NCI-H226 (cell line): ENCODE data around the gene ANP32B.
"Not testable (repeated sequence)": the region's sequence is repeated elsewhere in the genome, so short reads cannot be mapped to it uniquely, and the experiment has no call there.

Experiments used
- DNase-seq: peaks from one replicate; pipeline ENCODE4 v3.0.0-alpha.2; 2015

ANP32B gene

DNA sequence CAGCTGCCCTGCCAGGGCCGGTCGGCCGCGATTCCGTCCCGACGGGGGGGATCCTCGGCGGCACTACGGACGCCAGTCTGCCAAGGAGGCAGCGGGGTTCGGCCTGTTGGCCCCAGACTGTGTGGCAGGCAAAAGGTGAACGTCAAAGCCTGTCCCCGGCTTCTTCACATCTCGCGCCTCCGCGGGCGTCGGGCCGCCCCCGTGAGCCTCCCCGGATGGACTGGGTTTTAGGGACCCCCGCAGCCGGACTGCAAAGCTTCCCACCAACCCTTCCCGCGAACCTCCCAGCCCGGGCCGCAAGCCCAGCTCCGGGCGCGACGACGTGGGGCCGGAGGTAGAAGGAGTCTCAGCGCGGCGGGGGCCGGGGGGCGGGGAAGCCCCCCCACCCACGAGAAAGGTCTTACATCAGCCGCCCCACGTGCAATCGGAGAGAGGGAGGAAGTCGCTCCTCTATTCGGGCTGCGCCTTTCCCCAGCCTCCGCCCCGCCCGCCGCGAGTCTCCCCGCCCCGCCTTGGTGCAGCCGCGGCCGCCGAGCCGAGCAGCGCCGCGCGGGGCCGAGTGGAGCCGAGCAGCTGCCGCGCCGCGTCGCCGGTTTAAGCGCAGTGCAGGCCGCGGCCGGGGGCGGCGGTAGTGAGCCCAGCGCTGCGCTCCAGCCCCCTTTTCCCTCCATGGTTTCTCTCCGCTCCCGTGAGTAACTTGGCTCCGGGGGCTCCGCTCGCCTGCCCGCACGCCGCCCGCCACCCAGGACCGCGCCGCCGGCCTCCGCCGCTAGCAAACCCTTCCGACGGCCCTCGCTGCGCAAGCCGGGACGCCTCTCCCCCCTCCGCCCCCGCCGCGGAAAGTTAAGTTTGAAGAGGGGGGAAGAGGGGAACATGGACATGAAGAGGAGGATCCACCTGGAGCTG, at the start of gene ANP32B:
ANP32B (plus strand) TSS at position 659 of the 906 bp plus-strand sequence; CDS start at position 874, 215 bp downstream.
- DNase-seq, result peak; percentile 84

DNA sequence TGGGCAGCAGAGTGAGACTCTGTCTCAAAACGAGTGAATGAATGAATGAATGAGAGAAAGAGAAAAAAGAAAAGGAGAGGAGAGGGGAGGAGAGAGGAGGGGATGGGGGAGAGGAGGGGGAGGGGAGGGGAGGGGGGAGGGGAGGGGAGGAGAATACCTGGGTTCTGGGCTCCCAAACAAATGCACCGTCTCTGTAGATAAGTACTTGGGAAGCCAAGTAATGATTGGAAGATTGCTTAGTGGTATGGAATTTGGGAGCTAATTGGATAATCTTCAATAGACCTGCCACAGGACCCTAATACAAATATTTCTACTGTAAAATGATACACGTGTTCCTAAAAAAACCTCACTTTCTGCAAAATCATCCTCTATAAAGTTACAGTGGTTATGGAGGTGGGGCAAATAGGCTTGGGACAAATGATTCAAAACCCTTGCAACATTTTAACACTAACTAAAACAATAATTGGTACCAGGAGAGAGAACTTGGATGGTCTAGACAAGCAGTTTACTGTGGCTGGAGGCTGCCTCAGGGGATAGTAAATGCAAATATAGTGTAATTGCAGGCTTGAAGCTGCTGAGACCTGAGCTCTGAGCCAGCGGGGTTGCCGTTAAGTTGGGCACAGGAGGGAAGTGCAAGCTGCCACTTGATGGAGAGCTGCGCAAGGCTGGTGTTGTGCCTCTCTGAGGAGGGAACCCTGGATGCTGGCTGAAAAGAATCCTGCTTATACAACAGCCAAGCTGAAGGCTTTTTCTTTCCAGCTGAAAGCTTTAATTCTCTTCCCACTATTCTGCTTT, 48.6 kb upstream of the ANP32B start:
- no peak for DNase-seq

DNA sequence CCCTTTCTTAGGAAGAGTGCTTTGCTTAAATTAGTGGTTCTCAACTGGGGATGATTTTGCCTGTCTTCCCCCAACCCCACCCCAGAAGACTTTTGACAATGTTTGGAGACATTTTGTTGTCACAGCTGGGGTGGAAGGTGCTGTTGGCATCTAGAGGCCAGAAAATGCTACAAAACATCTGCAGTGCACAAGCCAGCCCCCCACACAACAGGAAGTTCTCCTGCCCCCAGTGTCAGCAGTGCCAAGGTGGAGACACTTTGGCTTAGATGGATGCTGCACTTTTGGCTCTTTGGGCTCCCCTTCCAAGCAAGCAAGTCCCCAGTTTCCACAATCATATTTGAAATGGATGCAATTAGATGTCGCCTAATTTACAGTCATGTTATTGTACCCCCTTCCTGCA, 47.9 kb upstream of the ANP32B start:
- no peak for DNase-seq

DNA sequence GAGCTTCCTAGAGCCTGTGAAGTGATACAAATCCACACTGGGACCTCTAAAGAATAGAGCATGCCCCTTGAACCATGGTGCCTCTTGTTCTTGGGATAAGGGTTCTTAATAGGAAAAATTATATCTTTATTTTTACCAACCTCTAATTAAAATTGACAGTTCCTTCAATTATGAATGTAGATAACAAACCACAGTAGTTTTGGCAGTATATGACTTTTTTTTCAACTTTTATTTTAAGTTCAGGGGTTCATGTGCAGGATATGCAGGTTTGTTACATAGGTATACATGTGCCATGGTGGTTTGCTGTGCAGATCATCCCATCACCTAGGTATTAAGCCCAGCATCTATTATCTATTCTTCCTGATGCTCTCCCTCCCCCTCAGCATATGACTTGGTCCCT, 46.1 kb upstream of the ANP32B start:
- no peak for DNase-seq

DNA sequence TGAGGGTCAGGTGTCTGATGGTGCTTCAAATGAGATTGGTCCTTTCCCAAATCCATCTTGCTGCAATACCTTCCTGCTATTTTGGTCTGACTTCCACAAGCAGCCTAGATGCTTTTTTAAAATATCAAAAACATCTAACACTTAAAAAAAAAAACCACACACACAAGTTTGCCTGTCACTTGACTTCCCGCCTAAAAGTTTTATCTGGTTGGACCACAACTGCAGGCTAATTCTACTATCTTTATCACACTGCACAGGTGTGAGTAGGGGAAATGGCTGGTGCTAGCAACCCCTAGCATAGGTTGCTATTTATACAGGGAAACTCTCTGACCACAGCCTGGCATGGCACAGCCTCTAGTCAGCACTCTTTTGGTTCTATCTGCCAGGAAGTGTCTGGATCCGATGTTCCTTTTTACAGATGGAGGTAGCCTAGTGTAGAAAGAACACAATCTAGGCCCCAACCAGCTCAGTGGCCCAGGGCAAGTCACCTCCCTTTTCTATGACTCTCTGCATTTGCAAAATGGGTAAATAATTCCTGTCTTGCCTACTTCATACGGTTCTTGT, 45.0 kb upstream of the ANP32B start, which contains the start of gene HEMGN:
HEMGN (minus strand) TSS at position 92 of the 564 bp plus-strand sequence; CDS start at position 56, 36 bp downstream.
- DNase-seq, result no peak

DNA sequence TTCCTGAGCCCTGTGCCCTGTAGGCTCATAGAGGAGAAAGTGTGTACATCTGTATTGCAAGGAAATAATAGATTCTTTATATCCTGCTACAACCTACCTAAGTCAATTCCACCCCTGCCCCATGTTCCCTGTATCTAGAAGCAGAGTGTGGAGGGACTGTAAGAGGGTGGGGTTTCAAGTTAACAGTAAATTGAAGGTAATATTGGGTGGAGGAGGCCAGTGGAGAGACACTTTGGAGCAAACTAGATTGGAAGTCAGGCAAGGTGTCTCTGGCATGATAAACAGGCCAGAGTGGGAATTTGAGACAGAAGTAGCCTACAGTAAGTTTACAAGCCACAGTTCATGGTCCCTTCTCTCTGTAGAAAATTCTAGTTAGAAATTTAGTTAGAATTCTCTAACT, 42.9 kb upstream of the ANP32B start:
- DNase-seq, result no peak

DNA sequence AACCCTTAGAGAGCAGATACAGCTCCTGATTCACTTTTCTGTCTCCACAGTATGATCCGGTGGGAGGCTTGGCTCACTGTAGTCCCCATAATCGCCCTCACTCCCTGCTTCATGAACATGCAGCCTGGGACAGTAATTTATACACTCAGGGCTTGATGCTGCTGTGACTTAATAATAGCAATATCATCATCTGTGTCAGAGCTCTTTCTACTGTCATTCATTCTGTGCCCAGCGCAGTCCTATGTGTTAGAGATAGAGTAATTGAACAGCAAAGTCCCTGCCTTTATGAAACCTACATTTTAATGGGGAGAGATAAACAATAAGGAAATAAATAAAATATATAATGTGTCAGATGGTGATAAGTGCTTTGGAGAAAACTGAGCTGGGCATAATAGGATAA, 42.4 kb upstream of the ANP32B start:
- DNase-seq, result no peak

DNA sequence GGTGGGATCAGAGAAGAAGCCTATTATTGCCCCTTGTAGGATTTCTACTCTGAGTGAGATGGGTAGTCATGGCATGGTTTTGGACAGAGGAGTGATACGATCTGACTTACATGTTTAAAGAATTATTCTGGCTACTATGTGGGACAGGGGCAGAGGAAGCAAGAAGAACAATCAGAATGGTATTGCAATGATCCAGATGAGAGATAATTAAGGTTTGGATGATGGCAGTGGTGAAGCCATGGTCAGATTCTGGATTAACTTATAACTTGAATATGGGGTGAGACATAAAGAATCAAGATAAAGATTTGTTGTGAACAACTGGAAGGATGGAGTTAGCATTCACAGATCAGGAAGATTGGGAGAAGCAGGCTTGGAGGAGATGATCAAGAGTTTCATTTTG, 41.8 kb upstream of the ANP32B start:
- DNase-seq, result no peak

DNA sequence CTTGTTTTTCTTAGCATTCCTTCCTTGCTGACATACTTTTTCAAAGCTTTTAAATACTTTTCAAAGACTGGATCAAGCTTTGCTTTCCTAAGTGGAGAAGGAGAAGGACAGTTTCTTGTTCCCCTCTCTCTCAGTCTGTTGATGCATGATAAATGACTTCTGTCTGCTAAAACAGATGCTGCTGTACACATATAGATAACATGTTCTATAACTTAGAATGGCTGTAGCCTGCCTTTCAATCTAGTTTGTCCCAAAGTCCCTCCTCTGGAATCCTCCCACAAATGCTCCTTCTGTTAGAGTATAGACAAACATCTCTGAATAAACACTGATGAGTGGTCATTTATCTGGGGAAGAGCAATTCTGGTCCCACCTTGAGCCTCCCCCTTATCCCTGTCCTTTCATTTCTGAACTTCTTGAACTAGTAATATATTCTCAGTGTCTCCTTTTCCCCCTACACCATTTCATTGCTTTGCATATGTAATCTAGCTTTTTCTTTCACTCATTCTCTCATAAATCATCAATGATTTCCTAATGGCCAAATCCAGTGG, 39.8 kb upstream of the ANP32B start:
- no peak for DNase-seq

DNA sequence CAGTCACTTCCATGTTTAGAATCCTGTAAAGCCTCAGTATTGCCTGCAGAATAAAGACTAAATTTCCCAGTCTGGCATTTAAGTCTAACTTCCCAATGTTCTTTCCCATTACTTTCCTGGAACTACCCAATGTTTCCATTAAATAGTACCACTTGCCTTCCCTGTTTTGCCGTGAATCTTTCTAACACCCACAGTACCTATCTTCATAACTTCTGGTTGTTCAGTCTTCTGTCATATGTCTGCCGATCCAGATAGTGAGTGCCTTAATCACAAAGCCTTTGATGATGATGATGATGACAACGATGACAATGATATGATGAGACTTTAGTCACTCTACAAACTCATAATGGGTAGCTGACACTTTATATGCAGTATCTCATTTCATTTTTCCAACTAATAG, 38.5 kb upstream of the ANP32B start:
- DNase-seq, result no peak

DNA sequence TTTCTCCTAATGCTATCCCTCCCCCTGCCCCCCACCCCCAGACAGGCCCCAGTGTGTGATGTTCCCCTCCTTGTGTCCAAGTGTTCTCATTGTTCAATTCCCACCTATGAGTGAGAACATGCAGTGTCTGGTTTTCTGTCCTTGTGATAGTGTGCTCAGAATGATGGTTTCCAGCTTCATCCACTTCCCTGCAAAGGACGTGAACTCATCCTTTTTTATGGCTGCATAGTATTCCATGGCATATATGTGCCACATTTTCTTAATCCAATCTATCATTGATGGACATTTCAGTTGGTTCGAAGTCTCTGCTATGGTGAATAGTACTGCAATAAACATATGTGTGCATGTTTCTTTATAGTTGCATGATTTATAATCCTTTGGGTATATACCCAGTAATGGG, 37.7 kb upstream of the ANP32B start:
- DNase-seq, result not testable (repeated sequence)

DNA sequence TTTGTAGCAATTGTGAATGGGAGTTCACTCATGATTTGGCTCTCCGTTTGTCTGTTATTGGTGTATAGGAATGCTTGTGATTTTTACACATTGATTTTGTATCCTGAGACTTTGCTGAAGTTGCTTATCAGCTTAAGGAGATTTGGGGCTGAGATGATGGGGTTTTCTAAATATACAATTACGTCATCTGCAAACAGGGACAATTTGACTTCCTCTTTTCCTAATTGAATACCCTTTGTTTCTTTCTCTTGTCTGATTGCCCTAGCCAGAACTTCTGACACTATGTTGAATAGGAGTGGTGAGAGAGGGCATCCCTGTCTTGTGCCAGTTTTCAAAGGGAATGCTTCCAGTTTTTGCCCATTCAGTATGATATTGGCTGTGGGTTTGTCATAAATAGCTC, 36.0 kb upstream of the ANP32B start:
- not testable (repeated sequence) for DNase-seq

DNA sequence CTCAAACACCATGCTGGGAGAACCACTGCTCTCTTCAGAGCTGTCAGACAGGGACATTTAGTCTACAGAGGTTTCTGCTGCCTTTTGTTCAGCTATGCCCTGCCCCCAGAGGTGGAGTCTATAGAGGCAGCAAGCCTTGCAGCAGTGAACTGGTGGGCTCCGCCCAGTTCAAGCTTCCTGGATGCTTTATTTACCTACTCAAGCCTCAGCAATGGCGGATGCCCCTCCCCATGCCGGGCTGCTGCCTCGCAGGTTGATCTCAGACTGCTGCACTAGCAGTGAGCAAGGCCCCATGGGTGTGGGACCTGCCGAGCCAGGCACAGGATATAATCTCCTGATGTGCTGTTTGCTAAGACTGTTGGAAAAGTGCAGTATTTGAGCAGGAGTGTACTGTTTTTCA, 32.3 kb upstream of the ANP32B start:
- not testable (repeated sequence) for DNase-seq

DNA sequence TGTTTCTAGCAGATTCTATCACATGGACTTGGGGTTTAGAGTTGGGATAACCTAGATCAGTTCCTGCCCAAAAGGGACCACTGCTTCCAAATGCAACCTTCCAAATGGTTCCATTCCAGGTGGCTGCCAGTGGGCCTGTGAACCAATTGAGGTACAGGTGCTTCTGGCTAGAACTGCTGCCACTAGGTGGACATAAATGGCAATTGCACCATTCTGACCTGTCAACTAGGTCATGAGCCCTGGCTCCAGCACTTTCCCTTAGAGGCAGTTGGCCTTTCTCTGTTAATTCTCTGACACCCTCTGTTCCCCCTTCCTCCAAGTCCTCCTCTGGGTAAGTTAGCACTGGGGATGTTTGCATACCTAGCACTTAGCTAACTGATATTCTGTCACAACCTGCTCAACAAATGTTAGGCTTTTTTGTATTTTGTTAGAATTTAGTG, 28.6 kb upstream of the ANP32B start:
- DNase-seq, result peak; percentile 18

DNA sequence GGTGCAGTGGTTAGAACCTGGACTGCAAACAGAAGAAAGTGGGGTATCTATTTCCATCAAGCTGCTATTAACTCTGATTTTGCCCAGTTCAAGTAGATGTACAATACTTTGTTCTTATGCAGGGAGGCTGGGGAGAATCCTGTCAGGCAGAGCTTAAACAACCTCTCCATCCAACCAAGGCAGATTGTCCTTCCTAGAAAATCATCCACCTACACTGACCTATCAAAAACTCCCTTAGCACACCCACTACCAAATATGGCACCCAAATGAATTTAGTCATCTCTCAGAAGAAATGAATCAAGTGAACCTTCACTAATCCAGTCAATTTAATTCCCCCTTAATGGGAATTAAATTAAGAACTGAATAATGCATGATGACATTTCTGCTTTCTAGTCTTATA, 26.8 kb upstream of the ANP32B start:
- DNase-seq, result no peak

DNA sequence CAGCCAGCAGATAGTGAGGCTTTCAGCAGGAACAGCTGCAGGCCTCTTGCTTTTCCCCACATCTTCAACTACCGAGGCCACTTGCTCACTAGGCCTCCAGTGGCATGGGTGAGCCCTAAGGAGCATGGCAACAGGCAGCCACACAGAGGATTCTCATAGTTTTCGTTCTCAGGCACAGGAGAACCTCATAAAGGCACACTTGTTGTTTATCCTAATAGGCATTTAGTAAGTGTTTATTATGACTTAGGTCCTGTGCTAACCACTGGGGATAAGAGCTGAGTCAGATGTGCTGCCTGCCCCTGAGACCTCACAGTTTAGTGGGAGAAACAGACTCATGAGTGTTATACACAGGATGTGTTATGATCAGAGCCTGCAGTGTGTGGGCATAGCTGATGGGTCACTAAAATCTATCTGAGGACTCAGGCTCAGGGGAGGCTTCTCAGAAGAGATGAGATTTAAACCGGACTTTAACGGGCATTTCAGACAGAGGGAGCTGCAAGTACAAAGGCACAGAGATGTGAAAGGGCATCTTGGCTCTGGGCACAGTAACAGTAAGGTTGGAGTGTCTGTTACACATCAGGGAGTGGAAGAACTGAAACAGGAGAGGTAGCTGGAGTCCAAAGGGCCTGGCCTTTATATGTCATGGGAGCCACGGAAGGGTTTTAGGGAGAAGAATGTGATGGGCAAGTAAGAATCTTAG, 24.2 kb upstream of the ANP32B start:
- DNase-seq, result peak; percentile 6

DNA sequence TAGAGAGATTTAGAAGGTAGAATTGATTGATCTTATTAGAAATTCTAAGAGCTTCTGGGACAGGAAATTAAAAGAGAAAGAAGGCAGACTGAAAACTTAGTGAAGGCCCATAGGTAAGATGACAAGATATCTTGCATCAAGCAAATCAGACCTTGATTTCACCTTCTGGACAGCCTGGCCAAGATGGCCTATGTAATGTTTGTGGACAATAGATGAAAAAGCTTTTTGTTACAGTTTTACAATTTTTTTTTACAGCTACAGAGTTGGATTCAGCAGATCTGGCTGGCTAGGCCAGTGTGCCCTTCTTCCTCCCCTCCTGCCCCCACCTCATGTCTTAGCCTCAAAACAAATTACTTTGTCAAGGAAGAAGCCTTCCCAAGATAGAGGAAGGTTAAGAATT, 23.6 kb upstream of the ANP32B start:
- DNase-seq, result no peak

DNA sequence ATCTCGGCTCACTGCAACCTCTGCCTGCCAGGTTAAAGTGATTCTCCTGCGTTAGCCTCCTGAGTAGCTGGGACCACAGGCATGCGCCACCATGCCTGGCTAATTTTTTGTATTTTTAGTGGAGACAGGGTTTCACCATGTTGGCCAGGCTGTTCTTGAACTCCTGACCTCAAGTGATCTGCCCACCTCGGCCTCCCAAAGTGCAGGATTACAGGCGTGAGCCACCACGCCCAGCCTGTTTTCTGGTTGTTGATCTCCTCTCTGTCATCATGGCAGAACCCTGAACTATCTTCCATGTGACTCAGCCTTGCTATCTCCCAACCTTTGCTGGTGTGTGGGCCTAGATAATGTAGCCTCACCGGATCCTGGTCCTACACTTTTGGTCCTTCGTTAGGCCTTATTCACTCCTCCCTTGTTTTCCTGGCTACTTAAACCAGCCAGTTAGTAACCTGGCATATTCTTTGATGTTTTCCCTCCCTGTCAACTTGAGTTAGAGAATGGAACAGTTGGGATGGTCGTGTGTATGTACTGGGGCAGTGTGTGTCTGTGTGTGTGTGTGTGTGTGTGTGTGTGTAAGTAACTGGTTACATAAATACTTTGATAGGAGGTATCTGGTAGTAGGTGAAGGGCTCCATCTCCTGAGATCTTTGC, 22.3 kb upstream of the ANP32B start:
- DNase-seq, result not testable (repeated sequence)

DNA sequence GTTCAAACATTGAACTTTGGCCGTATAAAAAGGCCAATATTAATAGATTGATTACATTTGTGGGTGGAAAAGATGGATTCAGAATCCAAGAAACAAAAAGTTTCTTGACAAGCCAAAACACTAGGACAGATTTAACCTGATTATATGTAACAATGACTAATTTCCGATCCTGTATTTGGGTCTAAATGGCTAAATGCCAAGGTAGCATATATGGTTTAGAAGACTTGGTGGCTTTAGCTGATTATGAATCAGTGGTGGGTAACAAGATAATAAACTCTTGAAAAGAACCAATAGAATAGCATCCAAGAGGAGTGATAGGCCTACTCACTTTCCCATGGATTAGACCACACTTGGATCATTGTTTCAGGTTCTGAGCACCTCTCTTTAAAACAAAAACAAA, 21.8 kb upstream of the ANP32B start:
- DNase-seq, result no peak

DNA sequence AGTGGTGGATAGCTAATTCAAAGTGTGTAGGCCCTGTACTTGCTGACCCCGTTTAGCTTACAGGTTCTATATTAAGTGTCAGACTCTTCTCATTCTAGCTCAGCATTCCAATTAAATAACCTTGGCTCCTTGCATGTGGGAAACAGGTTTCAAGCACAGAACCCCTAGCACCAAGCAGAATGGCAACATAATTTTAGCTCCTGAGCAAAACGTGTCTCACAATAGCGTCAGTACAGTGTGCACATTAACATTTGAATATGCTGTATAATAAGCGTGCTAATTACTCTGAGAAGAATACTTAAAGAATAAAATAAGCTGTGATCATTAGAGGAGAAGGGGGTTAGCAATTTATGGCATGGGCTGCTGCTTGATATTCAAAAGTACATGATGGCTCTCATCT, 21.0 kb upstream of the ANP32B start:
- DNase-seq, result no peak

DNA sequence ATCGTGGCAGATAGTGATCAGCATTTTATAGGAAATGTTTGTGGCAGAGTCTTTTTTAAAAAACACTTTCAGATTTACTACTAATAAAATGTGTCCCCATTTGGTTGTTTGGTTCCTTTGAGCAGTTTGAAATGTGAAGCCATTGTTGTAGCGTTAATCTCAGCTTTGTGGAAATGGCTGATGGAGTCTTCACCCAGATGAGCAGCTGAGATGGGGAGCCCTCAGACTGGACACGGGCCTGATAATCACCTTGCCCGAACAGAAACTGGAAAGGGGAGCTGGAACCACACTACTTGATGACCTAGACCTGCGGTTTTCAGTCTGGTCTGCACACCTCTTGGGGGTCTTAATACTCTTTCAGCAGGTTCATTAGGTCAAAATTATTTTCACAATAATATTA, 20.6 kb upstream of the ANP32B start:
- no peak for DNase-seq

DNA sequence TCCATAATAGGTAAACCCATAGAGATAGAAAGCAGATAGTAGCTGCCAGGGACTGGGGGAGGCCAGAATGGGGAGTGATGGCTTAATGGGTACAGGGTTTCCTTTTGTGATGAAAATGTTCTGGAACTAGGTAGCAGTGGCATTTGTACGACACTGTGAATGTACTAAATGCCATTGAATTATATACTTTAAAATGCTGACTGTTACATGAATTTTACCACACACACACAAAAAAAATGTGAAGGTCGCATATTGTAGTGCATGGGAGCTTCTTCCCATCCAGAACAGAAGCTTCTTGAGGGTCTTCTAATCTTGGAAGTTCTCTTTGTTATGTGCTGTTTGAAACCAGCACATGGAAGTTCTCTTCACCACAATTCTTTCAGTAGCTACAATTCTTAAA, 19.9 kb upstream of the ANP32B start:
- DNase-seq, result no peak
